Nephron progenitor cell (in vitro differentiated cells): ENCODE measurements around the gene EHD1.

Experiments
- DNase-seq: peaks from one replicate; pipeline ENCODE4 v3.0.0; 2021
- H3K27ac Mint-ChIP-seq: 2 replicates; pipeline ENCODE4 v1.8.0; 2021; ENCODE audit warnings: mild to moderate bottlenecking, moderate library complexity, mixed read lengths
- H3K27me3 Mint-ChIP-seq: 2 replicates; pipeline ENCODE4 v1.8.0; 2021; ENCODE audit warnings: mild to moderate bottlenecking, low read depth, mixed read lengths; ENCODE audit not compliant: poor library complexity
- H3K36me3 Mint-ChIP-seq: 2 replicates; pipeline ENCODE4 v1.8.0; 2021; ENCODE audit warnings: low read depth, mixed read lengths
- H3K4me1 Mint-ChIP-seq: 2 replicates; pipeline ENCODE4 v1.8.0; 2021; ENCODE audit warnings: mixed read lengths
- H3K4me3 Mint-ChIP-seq: 2 replicates; pipeline ENCODE4 v1.8.0; 2021; ENCODE audit warnings: mild to moderate bottlenecking, moderate library complexity, mixed read lengths
- H3K9me3 Mint-ChIP-seq: 2 replicates; pipeline ENCODE4 v1.8.0; 2021; ENCODE audit warnings: mild to moderate bottlenecking, moderate library complexity, mixed read lengths
- TF ChIP-seq, protein P1 (sequence below): fragments of 200-600 bp; sonication (generic); IDR thresholded peaks from 2 replicates; pipeline ENCODE4 v1.5.0; 2021; ENCODE audit warnings: antibody characterized with exemption

Gene EHD1

DNA sequence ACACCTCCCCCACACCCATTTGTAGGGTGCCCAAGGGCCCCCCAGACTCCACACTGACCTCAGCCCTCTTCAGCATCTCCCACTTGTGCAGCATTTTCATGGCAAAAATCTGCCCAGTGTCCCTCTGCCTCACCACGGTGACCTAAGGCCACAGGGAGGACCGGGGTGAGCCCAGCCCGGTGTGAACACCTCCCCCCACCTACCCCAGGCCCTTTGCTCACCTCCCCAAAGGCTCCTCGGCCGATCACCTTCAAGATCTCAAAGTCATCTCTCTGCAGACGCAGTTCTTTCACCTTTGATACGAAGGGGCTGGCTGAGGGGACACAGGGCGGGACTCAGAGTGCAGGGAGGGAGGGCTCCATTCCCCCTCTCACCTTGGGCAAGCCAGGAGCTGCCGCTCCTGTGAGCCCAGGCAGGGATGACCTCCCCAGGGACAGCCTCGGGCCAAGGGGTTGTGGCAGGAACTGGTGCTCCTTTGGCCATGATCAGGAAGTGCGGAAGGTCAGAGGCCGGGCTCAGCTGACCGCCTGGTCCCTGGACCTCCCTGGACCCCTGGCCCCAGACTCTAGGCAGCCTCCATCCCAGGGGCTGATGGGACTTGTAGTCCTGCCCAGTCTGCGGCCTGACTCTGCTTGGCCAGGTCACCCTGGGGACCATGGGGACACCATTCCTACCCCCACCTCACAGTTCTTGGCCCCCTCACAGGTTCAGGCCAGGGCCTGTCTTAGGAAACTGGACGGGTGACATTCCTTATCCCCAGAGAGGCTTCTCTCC is 36.6 kb downstream of the EHD1 start:
- Mint-ChIP-seq H3K9me3 (no peaks in the 10 kb centered on the region), H3K27me3 (peaks cover 10% of the 10 kb centered on the region), H3K27ac (no peak overlapping the region), H3K36me3 (no peaks in the 10 kb centered on the region), H3K4me1 (peaks cover 25% of the 10 kb centered on the region), H3K4me3 (no peak overlapping the region)
- DNase-seq, result peak; percentile 41
- TF ChIP-seq, protein P1, sequence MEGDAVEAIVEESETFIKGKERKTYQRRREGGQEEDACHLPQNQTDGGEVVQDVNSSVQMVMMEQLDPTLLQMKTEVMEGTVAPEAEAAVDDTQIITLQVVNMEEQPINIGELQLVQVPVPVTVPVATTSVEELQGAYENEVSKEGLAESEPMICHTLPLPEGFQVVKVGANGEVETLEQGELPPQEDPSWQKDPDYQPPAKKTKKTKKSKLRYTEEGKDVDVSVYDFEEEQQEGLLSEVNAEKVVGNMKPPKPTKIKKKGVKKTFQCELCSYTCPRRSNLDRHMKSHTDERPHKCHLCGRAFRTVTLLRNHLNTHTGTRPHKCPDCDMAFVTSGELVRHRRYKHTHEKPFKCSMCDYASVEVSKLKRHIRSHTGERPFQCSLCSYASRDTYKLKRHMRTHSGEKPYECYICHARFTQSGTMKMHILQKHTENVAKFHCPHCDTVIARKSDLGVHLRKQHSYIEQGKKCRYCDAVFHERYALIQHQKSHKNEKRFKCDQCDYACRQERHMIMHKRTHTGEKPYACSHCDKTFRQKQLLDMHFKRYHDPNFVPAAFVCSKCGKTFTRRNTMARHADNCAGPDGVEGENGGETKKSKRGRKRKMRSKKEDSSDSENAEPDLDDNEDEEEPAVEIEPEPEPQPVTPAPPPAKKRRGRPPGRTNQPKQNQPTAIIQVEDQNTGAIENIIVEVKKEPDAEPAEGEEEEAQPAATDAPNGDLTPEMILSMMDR, result no peak

DNA sequence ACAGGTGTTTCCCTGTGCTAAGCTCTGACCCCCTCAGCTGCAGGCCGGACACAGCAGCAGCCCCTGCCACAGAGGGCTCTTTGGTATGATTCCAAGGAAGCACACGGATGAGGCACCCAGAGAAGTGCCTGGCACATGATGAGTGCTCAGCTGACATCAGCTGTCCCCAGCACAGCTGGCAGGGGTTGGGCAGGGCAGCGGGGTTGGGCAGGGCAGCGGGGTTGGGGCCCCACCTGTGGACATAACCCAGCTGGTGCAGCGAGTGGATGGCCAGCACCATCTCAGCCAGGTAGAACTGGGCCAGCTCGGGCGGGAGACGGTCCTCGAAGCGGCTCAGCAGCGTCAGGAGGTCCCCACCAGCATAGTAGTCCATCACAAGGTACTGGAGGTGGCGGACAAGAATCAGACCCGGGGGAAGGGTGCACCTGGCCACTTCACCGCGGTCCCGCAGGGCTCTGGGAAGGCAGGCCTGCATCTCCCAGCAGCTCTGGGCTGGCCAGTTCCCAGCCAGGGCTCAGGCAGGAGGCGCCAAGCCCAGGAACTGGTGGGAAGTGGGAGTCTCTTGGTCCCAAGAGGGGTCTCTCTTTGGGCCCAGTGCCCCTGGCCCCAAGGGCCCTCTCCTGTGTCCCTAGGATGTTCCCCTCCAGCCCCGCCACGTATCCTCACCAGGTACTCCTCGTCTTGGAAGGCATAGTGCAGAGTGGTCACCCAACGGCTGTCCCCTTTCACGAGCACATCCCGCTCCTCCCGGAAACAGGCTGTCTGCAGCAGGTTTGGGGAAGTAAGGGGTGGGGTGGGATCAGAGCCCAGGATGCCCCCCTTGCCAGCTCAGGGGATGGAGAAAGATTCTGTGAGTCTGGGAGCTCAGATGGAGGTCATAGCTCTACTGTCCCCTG is 38.3 kb downstream of the EHD1 start:
- H3K27me3 Mint-ChIP-seq, result peaks cover 7% of the 10 kb centered on the region
- H3K36me3 Mint-ChIP-seq, result no peaks in the 10 kb centered on the region
- no peak overlapping the region for H3K4me3 Mint-ChIP-seq

DNA sequence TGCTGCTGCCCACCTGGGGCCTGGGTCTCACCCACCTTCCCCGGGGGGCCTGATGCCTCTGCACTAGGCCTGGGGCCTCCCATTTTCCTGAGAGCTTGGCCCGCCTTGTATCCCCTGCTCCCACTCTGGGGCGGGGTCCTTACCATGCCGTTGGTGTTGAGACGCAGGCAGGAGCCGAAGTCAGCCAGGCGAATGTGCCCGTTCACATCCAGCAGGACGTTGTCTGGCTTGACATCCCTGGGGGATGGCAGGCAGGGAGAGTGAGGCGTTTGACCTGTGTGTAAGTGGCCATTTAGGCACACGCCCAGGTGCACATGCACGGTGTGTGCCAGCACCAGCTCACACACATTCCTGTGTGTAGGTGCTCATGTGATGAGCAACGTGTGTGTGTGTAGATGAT is 39.1 kb downstream of the EHD1 start:
- no peak overlapping the region for H3K27ac Mint-ChIP-seq
- no peak overlapping the region for H3K4me3 Mint-ChIP-seq
- DNase-seq, result no peak

More for the DNA sequence above, 38.3 kb downstream of the EHD1 start:
- no peak for DNase-seq
- TF ChIP-seq, protein P1, result no peak
- no peak overlapping the region for H3K27ac Mint-ChIP-seq
- no peaks in the 10 kb centered on the region for H3K9me3 Mint-ChIP-seq
- H3K4me1 Mint-ChIP-seq, result peaks cover 25% of the 10 kb centered on the region

DNA sequence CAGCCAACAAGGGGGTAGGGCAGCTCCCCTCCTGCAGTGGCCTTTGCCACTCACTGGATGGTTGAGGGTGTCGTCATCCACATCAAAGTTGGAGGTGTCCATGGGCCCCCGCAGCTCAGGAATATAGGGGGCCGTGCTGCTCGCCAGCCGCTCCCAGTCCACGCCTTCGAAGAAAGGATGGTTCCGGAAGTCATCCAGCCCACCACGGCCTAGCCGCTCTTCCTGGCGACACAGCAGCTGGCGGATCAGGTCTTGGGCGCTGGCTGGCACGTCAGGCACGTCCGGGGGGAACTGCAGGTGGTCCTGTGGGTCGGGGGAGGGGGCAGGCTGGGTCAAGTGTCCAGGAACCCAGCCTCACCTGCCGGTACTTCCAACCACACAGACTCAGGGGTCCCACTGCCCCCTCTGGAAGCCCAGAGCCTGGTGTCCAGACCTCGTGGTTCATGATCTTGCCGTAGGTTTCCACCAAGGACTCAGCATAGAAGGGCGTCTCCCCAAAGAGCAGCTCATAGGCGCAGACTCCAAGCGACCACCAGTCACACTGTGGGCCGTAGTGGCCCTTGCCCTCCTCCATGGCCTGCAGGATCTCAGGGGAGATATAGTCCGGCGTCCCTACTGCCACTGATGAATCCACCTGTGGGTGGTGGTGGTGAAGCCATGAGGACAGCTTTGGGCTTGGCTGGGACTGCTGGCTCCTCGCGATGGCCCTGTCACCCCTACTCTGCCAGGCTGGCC is 39.7 kb downstream of the EHD1 start:
- TF ChIP-seq, protein P1, result no peak
- Mint-ChIP-seq H3K27me3 (peaks cover 6% of the 10 kb centered on the region), H3K9me3 (no peaks in the 10 kb centered on the region), H3K4me3 (no peak overlapping the region), H3K27ac (no peak overlapping the region), H3K36me3 (no peaks in the 10 kb centered on the region), H3K4me1 (peaks cover 20% of the 10 kb centered on the region)
- DNase-seq, result no peak

More for the DNA sequence above, 39.1 kb downstream of the EHD1 start:
- H3K4me1 Mint-ChIP-seq, result peaks cover 25% of the 10 kb centered on the region
- no peaks in the 10 kb centered on the region for H3K9me3 Mint-ChIP-seq
- no peaks in the 10 kb centered on the region for H3K36me3 Mint-ChIP-seq
- TF ChIP-seq, protein P1, result no peak
- peaks cover 6% of the 10 kb centered on the region for H3K27me3 Mint-ChIP-seq

DNA sequence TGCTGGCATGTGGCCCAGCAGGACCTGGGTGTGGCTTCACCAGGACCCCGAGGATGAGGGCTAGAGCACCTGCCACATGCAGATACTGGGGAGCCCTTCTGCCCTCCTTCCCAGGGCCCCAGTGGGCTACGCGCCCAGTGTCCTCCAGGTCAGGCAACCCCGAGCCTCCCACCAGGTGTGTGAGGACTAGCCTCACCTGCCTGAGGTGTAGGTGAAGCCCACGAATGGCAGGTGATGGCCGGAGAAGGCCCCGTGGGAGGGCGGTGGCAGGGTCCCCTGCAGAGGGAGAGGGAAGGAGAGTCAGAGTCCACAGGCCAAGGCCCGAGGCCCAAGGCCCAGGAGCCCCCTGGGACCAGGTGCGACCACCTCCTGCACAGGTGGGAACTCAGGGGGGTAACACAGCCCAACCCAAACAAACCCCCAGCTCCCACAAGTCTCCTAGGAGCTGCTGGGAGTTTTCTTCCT is 40.5 kb downstream of the EHD1 start:
- no peaks in the 10 kb centered on the region for H3K36me3 Mint-ChIP-seq
- H3K4me1 Mint-ChIP-seq, result peaks cover 12% of the 10 kb centered on the region
- H3K27me3 Mint-ChIP-seq, result peaks cover under 1% of the 10 kb centered on the region
- H3K4me3 Mint-ChIP-seq, result no peak overlapping the region
- no peak for DNase-seq
- TF ChIP-seq, protein P1, result no peak
- no peaks in the 10 kb centered on the region for H3K9me3 Mint-ChIP-seq
- H3K27ac Mint-ChIP-seq, result no peak overlapping the region
